Tongue (tissue), 2 donors: ENCODE data around the gene MEIS1. TPM values are rescaled to one million over a fixed set of nuclear protein-coding genes. Genes with fewer than 3 reads are reported as not detected.
A peak's percentile ranks its signal among the peaks of the same experiment; 100 is the strongest.
"Not testable (repeated sequence)": the region's sequence is repeated elsewhere in the genome, so short reads cannot be mapped to it uniquely, and the experiment has no call there.

Experiments used
- DNase-seq: peaks from one replicate; pipeline ENCODE4 v3.0.0-alpha.2; 2015
- total RNA-seq: library from RNA; depleted of rRNA; stranded (reverse); fragments of >200 nt; gene quantifications from one replicate; pipeline ENCODE4 v1.2.3, GENCODE V29; 2014

The MEIS1 gene
- 72.7 TPM for total RNA-seq

DNA sequence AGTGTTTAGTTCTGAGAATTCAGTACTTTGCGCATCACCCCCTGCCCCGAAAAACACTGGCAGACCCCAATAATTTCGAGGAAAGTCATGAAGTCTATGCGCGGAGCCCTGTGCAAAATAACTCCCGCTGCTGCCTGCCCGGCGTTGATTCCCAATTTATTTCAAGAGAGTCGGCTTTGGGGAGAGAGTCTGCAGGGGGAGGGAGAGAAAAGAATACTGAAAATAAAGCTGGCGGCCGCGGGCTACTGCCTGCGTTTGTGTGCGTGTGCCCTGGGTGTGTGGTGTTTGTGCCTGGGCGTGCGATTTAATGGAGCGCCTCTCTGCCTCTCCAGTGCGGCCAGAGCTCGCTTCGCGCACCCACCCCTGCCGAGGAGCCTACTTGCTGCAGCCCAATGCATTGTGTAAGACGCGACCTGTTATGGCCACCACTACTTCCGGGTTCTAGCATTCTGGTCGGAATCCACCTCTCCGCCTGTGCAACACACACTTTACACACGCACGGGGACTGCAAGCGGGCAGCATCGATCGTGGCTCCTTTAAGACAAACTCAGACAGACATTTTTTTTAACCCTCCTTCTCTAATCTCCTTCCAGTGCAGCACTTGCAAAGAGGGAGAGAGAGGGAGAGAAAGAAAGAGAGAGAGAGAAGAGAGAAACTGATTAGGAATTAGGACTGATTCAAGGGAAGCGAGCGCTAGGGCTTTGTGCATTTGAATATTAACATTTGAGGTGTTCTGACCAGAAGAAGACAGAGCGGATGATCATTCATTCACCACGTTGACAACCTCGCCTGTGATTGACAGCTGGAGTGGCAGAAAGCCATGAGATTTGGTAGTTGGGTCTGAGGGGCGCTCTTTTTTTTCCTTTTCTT, at the start of gene MEIS1:
TSS of gene MEIS1 (plus strand) at position 447 of the 870 bp plus-strand sequence. CDS start 732 bp downstream, outside the sequence.
- DNase-seq = peak; percentile 97

DNA sequence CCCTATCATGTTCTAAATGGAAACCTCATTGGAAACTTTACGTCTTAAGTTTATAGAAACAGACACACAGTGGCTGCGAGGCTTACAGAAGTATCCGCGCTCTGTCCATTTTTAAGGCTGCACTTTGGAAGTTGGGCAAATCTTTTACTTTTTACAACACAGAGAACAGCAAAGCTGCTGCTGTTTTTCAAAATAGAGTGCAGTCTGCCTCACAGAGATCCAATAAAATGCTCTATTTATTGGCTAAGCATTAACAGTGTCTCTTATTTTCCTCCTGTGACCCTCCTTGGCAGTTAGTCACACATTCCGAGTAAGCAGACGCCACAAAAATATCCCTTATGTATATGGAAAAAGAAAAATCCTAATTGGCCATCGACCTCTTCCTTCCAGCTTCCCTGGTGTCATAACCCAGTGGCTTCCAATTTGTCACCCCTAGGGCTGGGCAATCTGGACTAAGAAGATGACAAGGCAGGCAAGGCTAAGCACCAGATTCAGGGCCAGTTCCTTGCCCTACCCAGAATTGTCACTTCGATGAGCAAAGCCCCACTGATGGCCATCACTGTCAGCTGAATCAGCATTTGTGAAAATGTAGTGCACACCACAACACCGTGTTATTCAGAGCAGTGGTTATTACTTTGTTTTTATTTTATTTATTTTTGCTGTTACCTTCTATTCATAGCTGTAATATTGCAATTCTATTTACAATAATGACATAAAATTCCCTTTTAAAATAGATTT, 47.7 kb upstream of the MEIS1 start:
- DNase-seq = no peak

DNA sequence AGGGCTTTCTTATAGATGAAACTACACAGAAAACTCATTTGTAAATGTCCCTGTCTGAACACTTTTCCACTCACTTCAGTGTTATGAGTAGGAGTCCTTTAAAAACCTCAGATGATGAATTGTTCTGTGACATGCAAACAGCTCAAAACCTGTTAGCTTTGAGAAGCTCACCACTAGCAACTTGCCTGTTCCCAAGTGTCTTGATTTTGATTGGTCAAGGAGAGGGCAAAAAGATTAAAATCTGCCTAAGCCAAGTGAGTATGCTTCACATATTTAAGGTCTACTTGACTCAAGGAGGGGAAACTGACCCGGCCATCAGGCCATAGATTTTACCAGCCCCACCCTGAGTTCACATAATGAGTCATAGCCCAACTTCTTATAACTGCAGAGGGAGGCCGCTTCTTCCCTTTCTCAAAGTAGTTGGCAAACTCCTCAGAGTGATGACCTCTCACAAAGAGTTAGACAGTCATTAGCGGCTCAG, 45.2 kb upstream of the MEIS1 start:
- DNase-seq = no peak

DNA sequence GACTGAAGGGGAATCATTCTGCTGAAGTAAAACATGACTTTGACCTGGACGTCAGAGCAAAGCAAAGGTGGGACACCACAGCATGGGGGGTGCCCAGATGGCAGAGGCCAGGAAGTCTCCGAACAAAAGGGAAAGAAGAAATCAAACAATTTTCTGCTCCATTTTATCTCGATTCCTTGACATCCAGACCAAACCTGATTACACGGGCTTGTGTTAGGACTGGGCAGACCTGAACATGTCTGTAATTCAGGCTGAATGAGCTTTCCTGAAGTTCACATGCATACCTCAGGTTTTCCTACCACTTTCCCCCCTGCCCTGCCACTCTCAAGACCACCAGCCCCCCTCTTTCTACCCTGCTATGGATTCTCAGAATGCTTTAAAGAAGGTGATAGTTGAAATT, 44.8 kb upstream of the MEIS1 start:
- DNase-seq = no peak

DNA sequence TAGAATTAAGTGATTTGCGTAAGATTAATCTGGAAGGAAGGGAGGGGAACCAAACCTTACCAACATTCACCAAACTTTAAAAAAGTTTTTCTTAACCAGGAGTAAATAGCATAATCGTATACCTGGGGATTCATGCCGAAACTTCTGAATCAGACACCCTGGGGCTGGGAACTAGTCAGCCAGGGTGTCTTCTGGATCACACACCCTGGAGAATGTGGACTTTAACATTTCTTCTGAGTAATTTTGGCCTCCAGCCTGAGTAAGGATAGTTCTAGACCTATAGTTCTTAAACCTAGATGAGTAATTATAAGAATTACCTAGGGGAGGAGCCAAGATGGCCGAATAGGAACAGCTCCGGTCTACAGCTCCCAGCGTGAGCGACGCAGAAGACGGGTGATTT, 44.1 kb upstream of the MEIS1 start:
- no peak for DNase-seq

DNA sequence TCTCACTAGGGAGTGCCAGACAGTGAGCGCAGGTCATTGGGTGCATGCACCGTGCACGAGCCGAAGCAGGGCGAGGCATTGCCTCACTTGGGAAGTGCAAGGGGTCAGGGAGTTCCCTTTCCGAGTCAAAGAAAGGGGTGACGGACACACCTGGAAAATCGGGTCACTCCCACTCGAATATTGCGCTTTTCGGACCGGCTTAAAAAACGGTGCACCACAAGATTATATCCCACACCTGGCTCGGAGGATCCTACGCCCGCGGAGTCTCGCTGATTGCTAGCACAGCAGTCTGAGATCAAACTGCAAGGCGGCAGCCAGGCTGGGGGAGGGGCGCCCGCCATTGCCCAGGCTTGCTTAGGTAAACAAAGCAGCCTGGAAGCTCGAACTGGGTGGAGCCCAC, 43.7 kb upstream of the MEIS1 start:
- DNase-seq = not testable (repeated sequence)

DNA sequence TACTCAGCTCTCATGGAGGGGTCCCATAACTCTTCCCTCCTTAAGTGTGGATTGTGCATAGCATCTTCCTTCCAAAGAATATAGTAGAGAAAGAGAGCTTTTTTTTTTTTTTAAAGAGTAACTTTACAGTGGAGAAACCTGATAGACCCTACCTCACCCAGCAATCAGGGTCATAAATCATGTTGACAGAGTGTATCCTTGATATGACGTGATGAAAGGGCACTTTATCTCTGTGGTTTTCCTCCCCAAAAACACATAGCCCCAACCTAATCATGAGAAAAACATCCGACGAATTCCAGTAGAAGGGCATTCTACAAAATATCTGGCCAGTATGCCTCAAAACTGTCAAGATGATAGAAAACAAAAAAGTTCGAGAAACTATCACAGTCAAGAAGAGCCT, 29.5 kb upstream of the MEIS1 start:
- DNase-seq = no peak

DNA sequence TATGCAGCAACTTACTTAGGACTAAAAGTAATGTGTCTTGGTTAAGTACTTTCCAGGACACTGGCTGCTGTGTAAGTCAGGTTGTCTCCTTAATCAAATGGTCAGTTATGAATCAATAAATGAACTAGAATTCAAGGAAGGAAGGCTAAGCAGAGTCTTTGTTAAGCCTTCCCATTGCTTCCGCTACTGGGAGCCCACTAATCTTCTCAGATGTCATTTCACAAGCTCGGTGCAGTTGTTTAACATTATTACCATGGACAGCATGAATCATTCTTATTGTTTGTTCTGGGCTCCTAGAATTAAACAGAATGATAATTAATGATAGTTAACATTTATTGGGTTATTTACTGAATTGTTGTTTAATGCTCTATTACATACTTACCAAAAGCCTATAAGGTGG, 26.0 kb upstream of the MEIS1 start:
- no peak for DNase-seq

DNA sequence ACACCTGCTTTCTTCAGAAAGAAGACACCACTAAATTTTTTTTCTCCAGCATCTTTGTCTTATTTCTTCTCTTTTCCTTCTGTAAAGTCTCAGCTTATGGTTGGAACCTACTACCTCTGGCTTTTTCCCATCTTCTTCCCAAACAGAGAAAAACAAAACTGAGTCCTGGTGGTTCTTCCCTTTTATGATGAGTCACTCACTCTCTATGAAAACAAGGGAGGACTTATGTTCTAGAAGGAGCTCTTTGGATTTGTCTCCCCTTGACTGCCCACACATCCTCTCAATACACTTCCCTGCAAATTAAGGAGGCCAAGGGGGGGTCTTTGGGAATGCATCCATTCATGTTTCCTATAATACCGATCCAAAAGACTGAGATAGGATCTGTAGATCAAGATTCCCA, 22.1 kb upstream of the MEIS1 start:
- no peak for DNase-seq

DNA sequence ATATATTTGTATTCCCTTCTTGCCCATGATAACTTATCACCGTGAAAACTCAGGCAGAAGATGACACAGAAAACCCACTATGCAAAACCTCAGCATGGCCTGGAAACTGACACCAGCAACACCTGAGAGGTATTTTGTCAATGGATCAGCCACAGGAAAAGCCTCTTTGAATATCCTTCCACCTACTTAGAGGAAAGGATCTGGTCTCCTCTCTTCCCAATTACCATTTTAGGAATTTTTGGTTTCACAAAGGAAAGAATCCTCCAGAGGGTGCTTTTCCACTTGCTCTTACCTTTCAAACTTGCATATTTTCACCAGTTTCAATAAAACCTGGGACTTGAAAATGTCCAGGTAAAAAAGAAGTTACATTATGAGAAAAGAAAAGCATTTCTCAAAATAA, 20.0 kb upstream of the MEIS1 start:
- DNase-seq = no peak

DNA sequence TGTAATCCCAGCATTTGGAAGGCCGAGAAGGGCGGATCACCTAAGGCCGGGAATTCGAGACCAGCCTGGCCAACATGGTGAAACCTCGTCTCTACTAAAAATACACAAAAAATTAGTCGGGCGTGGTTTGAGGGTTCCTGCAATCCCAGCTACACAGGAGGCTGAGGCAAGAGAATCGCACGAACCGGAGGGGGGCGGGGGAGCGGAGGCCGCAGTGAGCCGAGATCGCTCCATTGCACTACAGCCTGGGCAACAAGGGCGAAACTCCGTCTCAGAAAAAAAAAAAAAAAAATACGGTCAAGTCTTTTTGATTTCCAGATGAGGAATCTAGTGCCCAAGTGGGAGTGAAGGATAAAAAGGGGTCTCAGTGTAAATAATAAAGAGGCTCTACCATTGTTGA, 16.5 kb upstream of the MEIS1 start:
- no peak for DNase-seq

DNA sequence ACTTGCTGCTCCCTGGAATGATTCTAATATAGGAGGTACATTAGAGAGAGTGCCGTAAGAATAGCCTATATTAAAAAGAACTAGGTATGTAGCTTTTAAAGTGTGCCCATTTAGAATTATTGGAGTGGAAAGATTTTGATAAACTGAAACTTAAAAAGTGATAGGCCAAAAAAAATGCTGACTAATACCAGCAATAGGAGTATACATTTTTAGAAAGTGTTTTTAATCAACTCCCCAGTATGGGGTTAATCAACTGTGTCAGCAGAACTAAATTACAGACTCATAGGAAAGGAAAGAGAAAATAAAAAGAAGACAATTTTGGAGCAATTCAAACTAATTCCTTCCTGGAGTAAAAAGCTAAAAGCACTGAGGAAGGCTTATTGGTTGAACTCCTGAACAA, 13.3 kb upstream of the MEIS1 start:
- DNase-seq = no peak

DNA sequence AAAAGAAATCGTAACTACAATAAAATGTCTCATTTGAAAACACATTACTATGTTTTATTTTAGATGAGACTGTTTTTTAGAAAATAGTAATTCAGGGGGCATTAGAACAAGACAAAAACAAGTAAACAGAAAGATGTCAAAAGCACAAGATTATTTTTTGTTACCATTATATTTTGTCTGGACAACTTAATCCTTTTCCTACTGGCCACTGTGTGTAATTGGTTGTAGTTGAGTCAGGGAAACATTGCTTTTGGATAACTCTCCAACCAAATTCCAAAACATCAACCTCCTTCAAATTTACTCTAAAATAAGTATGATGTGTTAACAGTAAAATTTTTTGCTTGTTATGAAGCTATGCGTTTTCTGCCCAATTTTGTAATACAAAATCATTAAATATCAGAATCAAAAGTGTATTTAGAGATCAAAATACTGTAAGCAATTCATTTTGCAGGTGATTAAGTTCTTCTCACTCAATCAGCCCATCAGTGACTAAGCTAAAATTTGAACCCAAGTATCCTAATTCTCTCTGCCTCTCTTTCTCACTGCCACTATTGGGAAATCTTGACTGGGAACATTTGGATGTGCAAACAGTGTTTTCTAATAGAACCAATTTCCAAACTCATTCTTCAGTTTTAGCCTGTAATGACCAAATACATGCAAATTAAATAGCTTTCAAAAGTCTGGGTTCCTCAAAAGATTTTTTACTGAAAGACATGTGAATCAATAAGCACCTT, 11.4 kb upstream of the MEIS1 start:
- no peak for DNase-seq

DNA sequence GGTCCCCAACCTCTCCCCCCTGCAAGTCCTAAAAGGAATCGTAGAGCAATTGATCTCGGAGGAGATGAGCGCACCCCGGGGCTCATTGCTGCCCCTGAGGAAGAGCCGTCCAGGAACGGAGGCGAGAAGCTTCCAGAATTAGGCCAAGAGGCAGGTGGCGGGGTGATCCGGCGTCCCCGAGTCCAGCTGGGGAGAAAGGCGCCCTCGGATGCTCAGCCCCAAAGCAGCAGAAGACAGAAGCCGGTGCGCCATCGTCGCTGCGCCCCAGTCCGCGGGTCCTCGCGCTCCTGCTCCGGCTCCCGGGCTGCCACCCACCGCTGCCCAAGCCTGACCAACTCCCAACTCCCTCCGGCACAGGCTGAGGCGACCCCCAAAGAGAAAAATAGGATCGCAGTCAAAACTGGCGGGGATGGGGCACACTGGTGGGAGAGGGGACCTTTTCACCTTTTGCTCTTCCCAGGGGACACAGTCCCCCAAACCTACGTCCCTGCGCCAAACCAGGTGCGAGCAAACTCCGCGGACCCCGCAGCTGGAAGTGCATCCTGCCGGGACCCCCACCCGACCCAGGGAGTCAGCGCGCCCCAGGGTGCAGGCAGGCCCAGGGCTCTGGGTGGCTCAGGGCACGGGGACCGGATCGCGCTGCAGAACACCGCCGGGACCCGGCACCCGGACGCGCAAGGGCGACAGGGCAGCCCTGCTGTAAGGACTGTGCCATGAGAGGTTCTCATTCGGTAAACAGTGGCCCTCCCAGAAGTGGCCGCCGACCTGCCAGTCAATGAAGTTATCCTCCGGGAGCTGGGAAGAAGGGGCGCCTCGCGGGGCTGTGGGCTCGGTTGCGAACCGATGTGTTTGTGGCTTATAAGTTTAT, 8.4 kb upstream of the MEIS1 start:
- DNase-seq = peak; percentile 14

DNA sequence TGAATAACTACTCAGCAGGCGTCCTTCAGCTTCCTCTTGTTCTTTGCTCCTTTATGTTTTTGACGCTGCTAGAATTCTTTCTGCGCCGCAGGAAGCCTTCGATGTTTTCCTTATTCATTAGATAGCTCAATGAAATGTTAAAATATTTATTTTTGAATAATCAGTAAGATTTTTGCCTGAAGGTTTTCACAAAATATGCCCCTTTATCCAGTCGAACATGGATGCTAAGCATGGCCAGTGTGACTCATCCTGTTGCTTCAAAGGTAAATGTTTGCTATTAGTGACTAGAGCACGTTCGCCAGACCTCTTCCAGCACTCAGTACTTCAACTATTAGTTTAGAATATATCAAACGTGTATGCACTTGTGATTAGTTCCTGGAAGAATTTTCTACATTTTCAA, 7.6 kb upstream of the MEIS1 start:
- DNase-seq = peak; percentile 53

DNA sequence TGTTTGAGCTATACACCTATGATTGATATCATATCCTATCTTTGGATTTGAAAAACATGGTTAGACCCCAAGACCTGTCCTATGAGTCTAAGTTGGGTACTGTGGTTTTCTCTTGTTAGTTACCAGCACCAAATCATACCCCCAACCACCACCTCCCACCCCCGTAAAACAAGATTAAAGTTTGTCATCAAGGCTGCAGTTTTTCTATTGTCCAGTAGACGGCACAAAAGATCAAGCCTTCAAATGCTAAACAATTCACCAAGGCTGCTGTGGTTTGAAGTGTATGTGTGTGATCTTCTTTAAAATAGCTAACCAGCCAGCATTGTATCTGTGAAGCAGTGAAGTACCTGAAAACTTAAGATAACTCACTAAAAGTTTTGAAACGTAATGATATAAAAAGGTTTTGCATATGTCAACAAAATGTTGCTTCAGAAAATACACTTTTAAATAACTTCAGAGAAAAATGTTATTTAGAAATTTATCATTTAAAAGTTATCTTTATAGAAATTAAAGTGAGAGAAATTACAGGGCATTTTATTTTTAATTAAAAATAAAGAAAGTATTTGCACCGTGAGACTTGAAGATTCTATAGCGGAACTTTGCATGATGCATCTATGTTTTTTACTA, 5.8 kb upstream of the MEIS1 start:
- DNase-seq = peak; percentile 87

DNA sequence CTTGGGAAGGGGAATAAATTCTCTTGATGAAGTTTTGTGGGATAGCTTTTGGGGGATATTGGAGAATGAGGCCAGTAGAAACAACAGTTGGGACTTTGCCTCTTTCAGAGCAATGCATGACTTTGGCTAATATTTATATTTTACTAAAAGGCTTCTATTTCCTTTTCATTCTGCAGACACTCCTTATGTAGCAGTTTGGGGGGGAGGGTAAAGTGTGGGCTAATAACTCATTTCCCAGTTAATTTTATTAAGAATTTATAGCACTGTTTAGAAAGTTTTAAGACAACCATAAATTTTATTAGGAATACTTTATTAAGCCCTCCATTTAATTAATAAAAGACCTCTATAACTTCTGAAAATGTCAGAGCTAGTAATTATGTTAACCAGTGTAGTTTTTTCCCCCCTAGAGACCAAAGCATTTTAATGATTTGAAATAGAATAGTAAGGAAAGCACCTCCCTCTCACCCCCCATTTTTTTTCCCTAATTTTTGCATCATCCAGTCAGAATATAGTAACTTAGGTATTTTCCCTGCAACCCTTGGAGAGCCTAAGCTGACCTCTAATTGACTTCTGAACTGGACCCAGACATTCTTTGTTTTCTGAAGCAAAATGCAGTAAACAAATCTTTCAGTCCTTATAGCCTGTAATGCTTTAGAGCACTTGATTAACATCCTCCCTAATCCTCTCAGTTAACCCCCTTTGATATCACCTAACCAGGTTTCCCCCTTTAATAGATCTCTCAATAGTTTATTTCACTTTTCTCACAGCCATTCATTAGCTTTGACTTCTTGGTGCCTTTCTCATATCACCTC, 5.0 kb upstream of the MEIS1 start:
- DNase-seq = no peak

DNA sequence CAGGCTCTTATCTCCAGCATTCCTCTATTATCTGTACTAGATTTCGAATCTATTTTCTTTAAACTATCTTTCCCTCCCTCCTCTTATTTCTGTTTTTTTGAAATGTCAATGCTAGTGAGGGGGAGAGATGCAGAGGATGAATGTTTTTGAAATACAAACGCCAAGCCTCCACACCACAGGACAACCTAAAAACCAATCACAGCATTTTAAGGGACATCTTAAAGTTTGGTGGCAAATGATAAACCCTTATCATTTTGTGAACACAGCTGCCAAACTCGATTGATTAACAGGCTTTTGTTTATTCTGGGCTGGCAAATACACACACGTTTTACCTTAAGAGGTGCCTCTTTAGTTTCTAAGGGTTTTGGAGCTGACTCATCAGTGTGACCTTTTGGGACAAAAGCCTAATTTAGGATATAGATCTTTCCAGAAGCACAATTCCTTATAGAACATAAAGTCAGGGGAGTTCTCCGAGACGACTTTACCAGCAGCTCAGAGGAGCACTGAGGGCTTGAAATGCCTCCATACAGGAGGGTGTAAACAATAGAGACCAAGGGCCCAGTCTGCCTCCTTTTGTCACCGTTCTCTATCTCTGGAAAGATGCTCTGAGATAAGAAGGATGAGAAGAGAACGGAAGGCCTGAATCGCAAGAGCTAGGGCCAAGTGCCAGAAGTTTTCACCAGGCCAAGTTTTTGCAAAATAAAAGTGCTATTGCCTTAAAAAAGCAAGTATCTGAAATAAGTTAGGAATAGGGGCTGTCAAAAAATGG, 4.2 kb upstream of the MEIS1 start:
- no peak for DNase-seq

DNA sequence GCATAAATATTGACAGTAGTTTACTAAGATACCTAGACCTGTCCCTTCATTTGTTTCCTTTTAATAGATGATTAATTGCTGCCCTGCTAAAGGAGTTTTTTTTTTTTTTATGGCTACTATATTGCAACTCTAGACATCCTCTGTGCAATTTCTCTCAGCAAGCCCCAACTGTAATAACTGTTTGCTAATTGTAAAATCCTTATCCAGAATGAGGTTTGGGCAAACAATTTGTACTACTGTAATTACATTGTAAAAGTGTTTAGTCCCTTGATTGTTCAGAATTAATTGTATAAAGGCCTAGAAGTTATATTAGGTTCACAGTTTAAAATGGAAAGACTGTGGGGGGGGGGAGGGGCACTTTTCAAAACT, 3.7 kb upstream of the MEIS1 start:
- no peak for DNase-seq
